GM12801 (cell line): Measurements from ENCODE around the gene DDC.

Experiments
- TF ChIP-seq, protein P1 (sequence below): IDR thresholded peaks from one replicate; pipeline ENCODE4 v1.5.1; 2011; ENCODE audit warnings: control low read depth; ENCODE audit not compliant: insufficient read length; ENCODE audit errors: extremely low read depth

DDC gene

DNA sequence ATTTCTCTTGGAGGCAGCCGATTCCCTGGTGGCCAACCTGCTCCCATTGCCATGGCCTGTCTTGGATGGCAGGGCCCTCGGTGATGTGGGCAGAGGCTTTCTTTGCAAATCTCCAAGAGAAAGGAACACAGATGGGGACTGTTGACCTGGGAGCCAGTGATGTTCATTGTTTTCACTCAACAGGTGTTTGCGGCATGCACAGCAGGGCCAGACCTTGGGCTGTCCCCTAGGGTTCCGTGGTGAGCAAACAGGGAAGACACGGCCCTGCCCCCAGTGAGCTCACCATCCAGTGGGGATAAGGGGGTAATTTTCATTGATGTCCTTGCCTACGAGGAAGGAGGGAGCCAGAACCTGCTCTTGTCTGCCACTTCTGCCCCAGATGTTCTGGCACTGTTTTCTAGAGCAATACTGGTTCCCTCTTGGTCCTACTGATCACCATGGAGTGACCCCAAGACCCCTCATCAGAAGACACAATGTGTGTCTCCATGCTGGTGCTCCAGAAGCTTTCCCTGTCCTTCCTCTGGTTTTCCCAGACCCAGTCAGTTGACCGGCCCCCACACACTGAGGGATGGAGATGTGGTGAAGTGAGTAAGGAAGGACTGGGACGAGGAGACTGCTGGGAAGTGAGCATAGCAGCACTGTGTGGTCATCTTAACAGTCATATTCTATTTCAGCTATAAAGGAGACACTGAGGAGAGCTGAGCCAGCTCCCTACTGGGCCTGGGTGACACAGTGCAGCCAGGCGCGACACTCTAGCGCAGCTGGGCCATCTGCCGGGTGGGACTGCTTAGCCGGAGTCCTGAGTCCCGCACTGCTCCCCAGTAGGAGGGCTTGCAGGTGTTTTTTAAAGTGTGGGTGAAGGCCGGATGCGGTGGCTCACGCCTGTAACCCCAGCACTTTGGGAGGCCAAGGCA, 94.7 kb downstream of the DDC start:
- TF ChIP-seq, protein P1, sequence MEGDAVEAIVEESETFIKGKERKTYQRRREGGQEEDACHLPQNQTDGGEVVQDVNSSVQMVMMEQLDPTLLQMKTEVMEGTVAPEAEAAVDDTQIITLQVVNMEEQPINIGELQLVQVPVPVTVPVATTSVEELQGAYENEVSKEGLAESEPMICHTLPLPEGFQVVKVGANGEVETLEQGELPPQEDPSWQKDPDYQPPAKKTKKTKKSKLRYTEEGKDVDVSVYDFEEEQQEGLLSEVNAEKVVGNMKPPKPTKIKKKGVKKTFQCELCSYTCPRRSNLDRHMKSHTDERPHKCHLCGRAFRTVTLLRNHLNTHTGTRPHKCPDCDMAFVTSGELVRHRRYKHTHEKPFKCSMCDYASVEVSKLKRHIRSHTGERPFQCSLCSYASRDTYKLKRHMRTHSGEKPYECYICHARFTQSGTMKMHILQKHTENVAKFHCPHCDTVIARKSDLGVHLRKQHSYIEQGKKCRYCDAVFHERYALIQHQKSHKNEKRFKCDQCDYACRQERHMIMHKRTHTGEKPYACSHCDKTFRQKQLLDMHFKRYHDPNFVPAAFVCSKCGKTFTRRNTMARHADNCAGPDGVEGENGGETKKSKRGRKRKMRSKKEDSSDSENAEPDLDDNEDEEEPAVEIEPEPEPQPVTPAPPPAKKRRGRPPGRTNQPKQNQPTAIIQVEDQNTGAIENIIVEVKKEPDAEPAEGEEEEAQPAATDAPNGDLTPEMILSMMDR, result no peak

DNA sequence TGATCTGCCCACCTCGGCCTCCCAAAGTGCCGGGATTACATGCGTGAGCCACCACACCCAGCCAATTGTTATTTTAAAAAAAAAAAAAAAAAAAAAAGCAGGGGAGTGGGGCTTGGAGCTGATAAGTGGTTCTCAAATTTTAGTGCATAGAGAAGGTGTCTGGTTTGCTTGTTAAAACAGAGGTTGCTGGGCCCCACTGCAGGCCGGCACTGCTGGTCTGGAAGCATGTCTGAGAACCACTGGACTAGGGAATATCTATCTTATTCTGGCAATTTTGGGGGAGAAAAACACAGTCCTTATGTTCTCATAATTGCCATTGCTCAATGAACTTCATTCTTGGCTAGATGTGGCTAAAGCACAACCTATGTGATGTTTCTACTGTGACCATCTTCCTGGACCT, 96.0 kb downstream of the DDC start:
- TF ChIP-seq, protein P1, result no peak

DNA sequence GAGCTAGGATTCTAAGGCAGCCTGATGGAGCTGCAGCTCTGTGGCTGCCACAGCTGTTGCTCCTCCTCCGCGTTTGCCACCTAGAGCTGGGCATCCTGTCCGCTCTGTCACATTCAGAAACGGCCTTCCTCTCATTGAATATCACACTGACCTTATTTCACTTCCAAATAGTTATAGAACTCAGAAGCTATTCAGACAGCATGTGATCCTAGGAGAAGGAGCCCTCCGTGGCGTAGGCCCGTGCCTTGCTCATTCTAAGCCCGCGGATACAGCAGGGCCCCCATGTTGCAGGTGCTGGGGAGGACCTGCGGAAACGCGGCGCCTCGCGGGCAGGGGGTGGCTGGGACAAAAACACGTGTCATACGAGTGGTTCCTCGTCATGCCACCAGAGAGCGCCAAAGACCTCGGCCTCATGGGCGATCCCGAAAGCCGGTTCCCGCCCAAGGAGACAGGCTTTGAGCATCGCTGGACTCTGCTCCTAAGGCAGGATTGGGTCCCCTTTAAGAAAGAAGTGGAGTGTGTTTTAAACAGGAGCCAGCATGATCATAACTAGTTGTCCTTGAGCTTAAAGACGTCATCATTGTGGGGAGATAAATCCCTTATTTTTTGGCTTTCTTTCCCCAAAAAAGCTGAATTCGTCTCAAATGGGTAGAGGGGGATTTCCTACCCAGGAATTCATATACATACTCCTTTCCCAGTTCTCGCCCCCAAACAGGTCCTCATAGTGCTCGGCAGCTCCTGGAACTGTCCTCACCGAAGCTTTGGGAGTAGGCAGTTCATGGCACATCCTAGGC, 97.2 kb downstream of the DDC start:
- TF ChIP-seq, protein P1, result no peak

DNA sequence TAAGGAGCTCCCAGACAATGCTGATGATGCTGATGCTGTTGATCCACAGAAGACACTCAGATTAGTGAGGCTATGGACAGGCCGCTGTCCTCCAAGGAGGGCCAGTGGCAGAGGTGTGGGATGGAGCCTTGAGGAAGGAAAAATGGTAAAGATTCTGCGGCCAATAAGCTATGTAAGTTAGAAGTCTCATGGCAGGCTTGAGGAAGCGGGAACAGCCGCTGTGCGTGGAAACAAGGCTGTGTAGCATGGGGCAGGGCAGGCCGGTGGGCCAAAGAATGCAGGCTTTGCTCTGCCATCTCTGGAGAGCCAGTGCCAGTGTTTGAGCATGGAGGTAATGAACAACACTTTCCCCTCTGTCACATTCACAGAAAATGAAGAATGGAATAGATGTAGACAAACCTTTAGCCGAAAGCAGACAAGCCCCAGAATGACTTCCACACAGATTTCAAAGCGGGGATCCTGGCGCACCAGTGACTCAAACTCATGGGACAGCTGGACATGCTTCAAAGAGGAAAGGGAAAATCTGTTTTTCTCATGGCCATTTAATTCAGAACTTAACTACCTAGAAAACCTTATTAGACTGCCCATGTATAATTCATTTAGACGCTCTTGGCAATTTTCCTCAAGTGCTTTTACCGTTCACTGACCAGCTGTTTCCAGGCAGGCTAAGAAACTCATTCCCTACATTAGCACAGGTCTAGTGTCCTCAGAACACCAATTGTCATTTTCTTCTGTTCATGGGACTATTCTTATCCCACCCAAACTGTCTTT, 98.2 kb downstream of the DDC start:
- TF ChIP-seq, protein P1, result no peak

DNA sequence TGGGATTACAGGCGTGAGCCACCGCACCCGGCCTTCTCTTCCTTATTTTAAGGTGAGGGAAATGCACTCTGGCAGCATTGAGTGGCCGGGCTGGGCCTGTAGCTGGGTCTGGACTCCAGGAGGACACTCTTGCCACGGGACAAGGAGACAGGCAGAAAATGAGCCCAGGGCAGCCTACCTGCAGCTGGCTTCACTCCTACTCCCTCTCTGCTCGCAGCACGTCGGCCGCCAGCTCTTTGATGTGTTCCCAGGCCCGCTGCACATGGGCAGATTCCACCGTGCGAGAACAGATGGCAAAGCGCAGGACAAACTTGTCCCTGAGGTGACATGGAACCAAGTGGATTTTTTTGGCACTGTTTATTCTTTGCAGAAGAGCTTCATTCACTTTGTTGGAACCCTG, 102.2 kb downstream of the DDC start:
- TF ChIP-seq, protein P1, result no peak

DNA sequence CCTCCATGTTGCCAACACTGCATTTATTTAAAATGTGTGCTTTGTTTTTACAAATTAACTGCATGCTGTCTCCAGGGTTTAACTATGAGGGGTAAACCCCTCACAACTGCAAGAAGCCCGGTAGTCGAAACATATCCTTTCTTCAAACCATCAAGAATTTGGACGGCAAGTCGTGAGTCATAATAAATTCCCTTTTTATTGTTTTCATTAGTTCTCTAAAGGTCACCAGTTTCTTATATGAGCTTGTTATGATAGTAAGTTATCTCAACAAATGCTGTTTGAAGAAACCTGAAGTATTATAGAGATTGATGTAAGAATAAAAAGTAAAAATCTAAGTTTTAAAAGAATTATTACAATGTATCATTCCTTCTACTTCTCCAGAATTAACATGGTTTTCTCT, 102.8 kb downstream of the DDC start:
- TF ChIP-seq, protein P1, result no peak

DNA sequence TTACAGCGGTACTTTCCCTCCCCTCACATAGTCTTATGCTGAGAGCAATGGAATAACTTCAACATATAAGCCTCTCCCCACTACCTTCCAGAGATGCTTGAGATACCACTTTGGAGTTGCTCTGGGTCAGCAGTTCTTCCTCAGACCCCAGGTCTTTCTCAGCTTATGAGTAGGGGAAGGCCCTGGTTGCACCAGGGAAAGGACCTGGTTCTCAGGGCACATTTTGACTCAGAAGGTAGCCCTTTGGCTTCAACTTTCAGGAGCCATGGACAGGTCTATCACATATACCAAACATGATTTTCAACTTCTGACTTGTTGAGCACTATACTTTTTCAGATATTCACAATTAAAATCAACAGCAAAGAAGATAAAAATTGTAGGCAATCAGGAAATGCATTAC, 103.5 kb downstream of the DDC start:
- TF ChIP-seq, protein P1, result no peak
